ENCODE results near the gene EIF3D.

DNA sequence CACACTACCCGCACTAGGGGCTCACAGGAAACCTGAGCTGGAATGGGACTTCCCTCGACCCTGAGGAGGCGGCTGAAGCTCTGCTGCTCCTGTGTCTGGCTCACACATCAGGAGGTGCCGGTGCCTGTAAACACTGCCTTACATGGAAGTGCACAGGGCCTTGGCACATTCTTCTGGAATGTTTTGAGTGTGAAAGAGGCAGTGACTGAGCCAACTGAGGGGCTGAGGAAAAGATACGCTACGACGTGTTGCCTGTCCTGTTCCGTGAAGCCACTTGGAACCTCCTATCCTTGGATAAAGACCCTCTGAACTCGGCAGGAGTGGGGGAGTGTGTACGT lies 58.0 kb downstream of the EIF3D start:
- TF ChIP-seq, protein P1, sequence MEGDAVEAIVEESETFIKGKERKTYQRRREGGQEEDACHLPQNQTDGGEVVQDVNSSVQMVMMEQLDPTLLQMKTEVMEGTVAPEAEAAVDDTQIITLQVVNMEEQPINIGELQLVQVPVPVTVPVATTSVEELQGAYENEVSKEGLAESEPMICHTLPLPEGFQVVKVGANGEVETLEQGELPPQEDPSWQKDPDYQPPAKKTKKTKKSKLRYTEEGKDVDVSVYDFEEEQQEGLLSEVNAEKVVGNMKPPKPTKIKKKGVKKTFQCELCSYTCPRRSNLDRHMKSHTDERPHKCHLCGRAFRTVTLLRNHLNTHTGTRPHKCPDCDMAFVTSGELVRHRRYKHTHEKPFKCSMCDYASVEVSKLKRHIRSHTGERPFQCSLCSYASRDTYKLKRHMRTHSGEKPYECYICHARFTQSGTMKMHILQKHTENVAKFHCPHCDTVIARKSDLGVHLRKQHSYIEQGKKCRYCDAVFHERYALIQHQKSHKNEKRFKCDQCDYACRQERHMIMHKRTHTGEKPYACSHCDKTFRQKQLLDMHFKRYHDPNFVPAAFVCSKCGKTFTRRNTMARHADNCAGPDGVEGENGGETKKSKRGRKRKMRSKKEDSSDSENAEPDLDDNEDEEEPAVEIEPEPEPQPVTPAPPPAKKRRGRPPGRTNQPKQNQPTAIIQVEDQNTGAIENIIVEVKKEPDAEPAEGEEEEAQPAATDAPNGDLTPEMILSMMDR (IDR thresholded peaks at IDR 0.05; ENCODE audit: insufficient read depth, low read length) = no peak
- TF ChIP-seq, protein P2, sequence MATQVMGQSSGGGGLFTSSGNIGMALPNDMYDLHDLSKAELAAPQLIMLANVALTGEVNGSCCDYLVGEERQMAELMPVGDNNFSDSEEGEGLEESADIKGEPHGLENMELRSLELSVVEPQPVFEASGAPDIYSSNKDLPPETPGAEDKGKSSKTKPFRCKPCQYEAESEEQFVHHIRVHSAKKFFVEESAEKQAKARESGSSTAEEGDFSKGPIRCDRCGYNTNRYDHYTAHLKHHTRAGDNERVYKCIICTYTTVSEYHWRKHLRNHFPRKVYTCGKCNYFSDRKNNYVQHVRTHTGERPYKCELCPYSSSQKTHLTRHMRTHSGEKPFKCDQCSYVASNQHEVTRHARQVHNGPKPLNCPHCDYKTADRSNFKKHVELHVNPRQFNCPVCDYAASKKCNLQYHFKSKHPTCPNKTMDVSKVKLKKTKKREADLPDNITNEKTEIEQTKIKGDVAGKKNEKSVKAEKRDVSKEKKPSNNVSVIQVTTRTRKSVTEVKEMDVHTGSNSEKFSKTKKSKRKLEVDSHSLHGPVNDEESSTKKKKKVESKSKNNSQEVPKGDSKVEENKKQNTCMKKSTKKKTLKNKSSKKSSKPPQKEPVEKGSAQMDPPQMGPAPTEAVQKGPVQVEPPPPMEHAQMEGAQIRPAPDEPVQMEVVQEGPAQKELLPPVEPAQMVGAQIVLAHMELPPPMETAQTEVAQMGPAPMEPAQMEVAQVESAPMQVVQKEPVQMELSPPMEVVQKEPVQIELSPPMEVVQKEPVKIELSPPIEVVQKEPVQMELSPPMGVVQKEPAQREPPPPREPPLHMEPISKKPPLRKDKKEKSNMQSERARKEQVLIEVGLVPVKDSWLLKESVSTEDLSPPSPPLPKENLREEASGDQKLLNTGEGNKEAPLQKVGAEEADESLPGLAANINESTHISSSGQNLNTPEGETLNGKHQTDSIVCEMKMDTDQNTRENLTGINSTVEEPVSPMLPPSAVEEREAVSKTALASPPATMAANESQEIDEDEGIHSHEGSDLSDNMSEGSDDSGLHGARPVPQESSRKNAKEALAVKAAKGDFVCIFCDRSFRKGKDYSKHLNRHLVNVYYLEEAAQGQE (IDR thresholded peaks at IDR 0.05; ENCODE audit: insufficient replicate concordance, low read depth) = no peak
- TF ChIP-seq POLR2AphosphoS5 (IDR thresholded peaks at IDR 0.05; ENCODE audit: low read depth) = peak; percentile 36; the same call in 1 of the 2 replicates
- TF ChIP-seq GABPA (IDR thresholded peaks at IDR 0.05; ENCODE audit: low read depth) = no peak
